Natural killer cell treated with Interleukin-12 subunit alpha and Interleukin-12 subunit beta and Interleukin-15 and Interleukin-18, amount 100 ng/mL, for 72 hours (primary cell): Measurements from ENCODE around the gene HIVEP2. TPM values are rescaled to one million over a fixed set of nuclear protein-coding genes. Genes with fewer than 3 reads are reported as not detected.
"Not testable (repeated sequence)": the region's sequence is repeated elsewhere in the genome, so short reads cannot be mapped to it uniquely, and the experiment has no call there.

Source experiments
- ATAC-seq, 2 donors: fragments of 150-1000 bp; cut with Tn5 transposase in 1 of 2; sonication (Bioruptor Pico), chemical (Tn5 transposase) in 1 of 2; 2 replicates each; pipeline ENCODE4 v1.10.0; 2021
- DNase-seq: peaks from one replicate; pipeline ENCODE4 v3.0.0; 2022; ENCODE audit warnings: low spot score
- H3K27ac Mint-ChIP-seq, 2 donors: 1 replicate in 1 of 2; 2 replicates in 1 of 2; pipeline ENCODE4 v1.8.0; 2022; ENCODE audit warnings: mixed read lengths in 2 of 2, mild to moderate bottlenecking in 1 of 2, moderate library complexity in 1 of 2
- H3K27me3 Mint-ChIP-seq, 2 donors: 1 replicate in 1 of 2; 2 replicates in 1 of 2; pipeline ENCODE4 v1.8.0; 2022; ENCODE audit warnings: mixed read lengths in 2 of 2
- H3K36me3 Mint-ChIP-seq: one replicate; pipeline ENCODE4 v1.8.0; 2022; ENCODE audit warnings: mixed read lengths
- H3K4me1 Mint-ChIP-seq, 2 donors: 1 replicate in 1 of 2; 2 replicates in 1 of 2; pipeline ENCODE4 v1.8.0; 2022; ENCODE audit warnings: low read depth in 2 of 2, mixed read lengths in 2 of 2, mild to moderate bottlenecking in 1 of 2
- H3K4me3 Mint-ChIP-seq: one replicate; pipeline ENCODE4 v1.8.0; 2022; ENCODE audit warnings: mixed read lengths
- H3K9me3 Mint-ChIP-seq: 2 replicates; pipeline ENCODE4 v1.8.0; 2022; ENCODE audit warnings: mixed read lengths
- total RNA-seq, 2 donors: library from RNA; stranded (reverse); gene quantifications; one replicate each; pipeline ENCODE4 v1.2.3, GENCODE V29; 2022

HIVEP2 gene, protein sequence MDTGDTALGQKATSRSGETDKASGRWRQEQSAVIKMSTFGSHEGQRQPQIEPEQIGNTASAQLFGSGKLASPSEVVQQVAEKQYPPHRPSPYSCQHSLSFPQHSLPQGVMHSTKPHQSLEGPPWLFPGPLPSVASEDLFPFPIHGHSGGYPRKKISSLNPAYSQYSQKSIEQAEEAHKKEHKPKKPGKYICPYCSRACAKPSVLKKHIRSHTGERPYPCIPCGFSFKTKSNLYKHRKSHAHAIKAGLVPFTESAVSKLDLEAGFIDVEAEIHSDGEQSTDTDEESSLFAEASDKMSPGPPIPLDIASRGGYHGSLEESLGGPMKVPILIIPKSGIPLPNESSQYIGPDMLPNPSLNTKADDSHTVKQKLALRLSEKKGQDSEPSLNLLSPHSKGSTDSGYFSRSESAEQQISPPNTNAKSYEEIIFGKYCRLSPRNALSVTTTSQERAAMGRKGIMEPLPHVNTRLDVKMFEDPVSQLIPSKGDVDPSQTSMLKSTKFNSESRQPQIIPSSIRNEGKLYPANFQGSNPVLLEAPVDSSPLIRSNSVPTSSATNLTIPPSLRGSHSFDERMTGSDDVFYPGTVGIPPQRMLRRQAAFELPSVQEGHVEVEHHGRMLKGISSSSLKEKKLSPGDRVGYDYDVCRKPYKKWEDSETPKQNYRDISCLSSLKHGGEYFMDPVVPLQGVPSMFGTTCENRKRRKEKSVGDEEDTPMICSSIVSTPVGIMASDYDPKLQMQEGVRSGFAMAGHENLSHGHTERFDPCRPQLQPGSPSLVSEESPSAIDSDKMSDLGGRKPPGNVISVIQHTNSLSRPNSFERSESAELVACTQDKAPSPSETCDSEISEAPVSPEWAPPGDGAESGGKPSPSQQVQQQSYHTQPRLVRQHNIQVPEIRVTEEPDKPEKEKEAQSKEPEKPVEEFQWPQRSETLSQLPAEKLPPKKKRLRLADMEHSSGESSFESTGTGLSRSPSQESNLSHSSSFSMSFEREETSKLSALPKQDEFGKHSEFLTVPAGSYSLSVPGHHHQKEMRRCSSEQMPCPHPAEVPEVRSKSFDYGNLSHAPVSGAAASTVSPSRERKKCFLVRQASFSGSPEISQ (N-terminal part only)
- 10 to 100 TPM; 45.7 to 58.1 TPM for total RNA-seq

DNA sequence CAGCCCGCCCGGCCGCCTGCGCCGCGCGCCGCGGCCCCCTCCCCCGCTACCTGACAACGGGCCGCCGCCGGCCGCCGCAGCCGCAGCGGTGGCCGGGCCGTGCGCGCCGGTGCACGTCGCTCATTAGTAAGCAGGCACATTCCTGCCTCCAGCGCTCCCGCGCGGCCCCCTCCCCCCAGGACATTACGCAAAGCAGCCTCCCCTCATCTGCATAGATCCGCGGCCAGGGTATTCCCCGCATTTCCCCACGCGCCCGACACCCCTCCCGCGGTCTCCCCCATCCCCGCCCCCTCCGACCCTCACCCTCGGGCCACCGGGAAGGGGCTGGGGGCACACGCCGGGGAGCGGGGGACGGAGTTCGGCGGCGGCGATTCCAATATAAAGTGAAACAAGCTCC is at the start of gene HIVEP2:
Gene HIVEP2 (minus strand): TSS at position 128 of the 397 bp plus-strand sequence. CDS start 170,438 bp downstream, outside the sequence.
- peak within 1 kb of the TSS; percentile 98 to 100 for H3K27ac Mint-ChIP-seq
- H3K9me3 Mint-ChIP-seq = no peaks in the 10 kb centered on the region
- no peaks in the 10 kb centered on the region for H3K27me3 Mint-ChIP-seq
- peak; percentile 69 to 77 for ATAC-seq
- peaks cover 44 to 56% of the 10 kb centered on the region in 2 donors for H3K4me1 Mint-ChIP-seq
- peaks cover 10% of the 10 kb centered on the region for H3K36me3 Mint-ChIP-seq
- DNase-seq = peak; percentile 97
- H3K4me3 Mint-ChIP-seq = peak within 1 kb of the TSS; percentile 95

DNA sequence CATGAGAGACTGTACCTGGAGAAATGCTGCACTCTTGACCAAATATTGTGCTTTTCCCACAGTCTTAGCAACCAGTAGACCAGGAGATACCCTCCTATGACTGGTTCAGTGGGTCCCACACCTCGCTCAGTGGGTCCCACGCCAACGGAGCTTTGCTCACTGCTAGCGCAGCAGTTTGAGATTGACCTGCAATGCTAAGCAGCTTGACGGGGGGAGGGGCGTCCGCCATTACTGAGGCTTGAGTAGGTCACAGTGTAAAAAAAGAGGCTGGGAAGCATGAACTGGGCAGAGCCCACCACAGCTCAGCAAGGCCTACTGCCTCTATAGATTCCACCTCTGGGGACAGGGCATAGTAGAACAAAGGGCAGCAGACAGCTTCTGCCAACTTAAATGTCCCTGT is 49.0 kb upstream of the HIVEP2 start:
- H3K36me3 Mint-ChIP-seq = peaks cover 5% of the 10 kb centered on the region
- no peak overlapping the region for H3K4me3 Mint-ChIP-seq
- ATAC-seq (no peak), DNase-seq (no peak)
- H3K4me1 Mint-ChIP-seq = peaks cover 3 to 5% of the 10 kb centered on the region in 2 donors
- no peak overlapping the region for H3K27ac Mint-ChIP-seq
- peaks cover 7% of the 10 kb centered on the region for H3K9me3 Mint-ChIP-seq
- H3K27me3 Mint-ChIP-seq = peaks cover 0 to 5% of the 10 kb centered on the region in 2 donors

GRCh38 chr6:142987490-142987889 is 42.5 kb upstream of the HIVEP2 start:
- ATAC-seq (no peak), DNase-seq (no peak)
- Mint-ChIP-seq H3K4me3 (no peak overlapping the region), H3K9me3 (peaks cover 2% of the 10 kb centered on the region), H3K27me3 (peaks cover 8 to 9% of the 10 kb centered on the region in 2 donors), H3K27ac (peak overlapping the region in 1 of 2 donors; percentile 15), H3K36me3 (no peaks in the 10 kb centered on the region), H3K4me1 (no peaks in the 10 kb centered on the region)

- no peak for ATAC-seq
- H3K27me3 Mint-ChIP-seq = peaks cover 9 to 12% of the 10 kb centered on the region in 2 donors
These were observed 40.3 kb upstream of the HIVEP2 start for GRCh38 chr6:142985281-142985680.

GRCh38 chr6:142984386-142984785 is 39.4 kb upstream of the HIVEP2 start:
- Mint-ChIP-seq H3K27me3 (peaks cover 7 to 12% of the 10 kb centered on the region in 2 donors), H3K27ac (no peak overlapping the region), H3K36me3 (peaks cover 18% of the 10 kb centered on the region), H3K4me1 (no peaks in the 10 kb centered on the region), H3K4me3 (no peak overlapping the region), H3K9me3 (peaks cover 6% of the 10 kb centered on the region)
- DNase-seq (no peak), ATAC-seq (no peak)

More at GRCh38 chr6:142985281-142985680, 40.3 kb upstream of the HIVEP2 start:
- peaks cover 16% of the 10 kb centered on the region for H3K36me3 Mint-ChIP-seq
- H3K27ac Mint-ChIP-seq = no peak overlapping the region
- no peak for DNase-seq
- H3K4me3 Mint-ChIP-seq = no peak overlapping the region
- no peaks in the 10 kb centered on the region for H3K4me1 Mint-ChIP-seq
- H3K9me3 Mint-ChIP-seq = peaks cover 6% of the 10 kb centered on the region

DNA sequence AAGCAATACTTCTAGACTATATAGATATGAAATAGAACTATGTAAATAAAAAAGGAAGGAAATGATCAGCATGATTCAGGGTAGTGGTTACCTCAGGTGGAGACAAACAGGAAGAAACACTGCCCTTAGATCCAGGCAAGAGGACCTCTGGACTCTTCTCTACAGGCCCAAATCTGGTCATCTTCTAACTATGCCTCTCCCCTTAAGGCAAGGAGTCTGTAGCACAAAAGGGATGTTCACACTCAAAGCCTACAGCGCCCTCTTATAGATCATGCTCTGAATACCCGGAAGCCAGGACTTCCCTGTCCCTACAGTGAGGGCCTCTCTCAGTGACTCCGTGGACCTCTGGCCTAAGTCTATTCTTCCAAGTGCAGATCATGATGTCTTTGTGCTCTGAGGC is 30.4 kb upstream of the HIVEP2 start:
- Mint-ChIP-seq H3K4me1 (peaks cover 0 to 2% of the 10 kb centered on the region in 2 donors), H3K27ac (no peak overlapping the region), H3K9me3 (peaks cover 4% of the 10 kb centered on the region), H3K36me3 (peaks cover 3% of the 10 kb centered on the region), H3K27me3 (peaks cover 0 to 3% of the 10 kb centered on the region in 2 donors), H3K4me3 (no peak overlapping the region)
- peak in 1 of 2 donors; percentile 24 for ATAC-seq
- DNase-seq = no peak

- not testable (repeated sequence) for H3K4me1 Mint-ChIP-seq, H3K36me3 Mint-ChIP-seq, ATAC-seq, H3K27ac Mint-ChIP-seq, DNase-seq, H3K9me3 Mint-ChIP-seq, H3K4me3 Mint-ChIP-seq, H3K27me3 Mint-ChIP-seq
These were observed 26.0 kb upstream of the HIVEP2 start for GRCh38 chr6:142970941-142971340.

DNA sequence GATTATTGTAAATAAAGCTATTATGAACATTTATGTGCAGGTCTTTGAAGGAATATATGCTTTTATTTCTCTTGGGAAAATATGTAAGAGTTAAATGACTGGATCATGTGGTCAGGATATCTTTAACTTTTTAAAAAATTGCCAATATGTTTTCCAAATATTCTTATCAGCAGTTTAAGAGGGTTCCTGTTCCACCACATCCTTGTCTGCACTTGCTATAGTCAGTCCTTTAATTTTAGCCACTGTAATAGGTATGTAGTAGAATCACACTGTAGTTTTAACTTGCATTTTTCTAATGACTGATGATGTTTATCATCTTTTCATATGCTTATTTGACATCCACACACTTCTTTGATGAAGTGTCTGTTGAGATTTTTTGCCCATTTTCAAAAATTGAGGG is 23.6 kb upstream of the HIVEP2 start:
- no peaks in the 10 kb centered on the region for H3K9me3 Mint-ChIP-seq
- DNase-seq (no peak), ATAC-seq (no peak)
- no peak overlapping the region for H3K27ac Mint-ChIP-seq
- H3K27me3 Mint-ChIP-seq = no peaks in the 10 kb centered on the region
- H3K4me1 Mint-ChIP-seq = peaks cover 0 to 5% of the 10 kb centered on the region in 2 donors
- no peak overlapping the region for H3K4me3 Mint-ChIP-seq
- no peaks in the 10 kb centered on the region for H3K36me3 Mint-ChIP-seq

DNA sequence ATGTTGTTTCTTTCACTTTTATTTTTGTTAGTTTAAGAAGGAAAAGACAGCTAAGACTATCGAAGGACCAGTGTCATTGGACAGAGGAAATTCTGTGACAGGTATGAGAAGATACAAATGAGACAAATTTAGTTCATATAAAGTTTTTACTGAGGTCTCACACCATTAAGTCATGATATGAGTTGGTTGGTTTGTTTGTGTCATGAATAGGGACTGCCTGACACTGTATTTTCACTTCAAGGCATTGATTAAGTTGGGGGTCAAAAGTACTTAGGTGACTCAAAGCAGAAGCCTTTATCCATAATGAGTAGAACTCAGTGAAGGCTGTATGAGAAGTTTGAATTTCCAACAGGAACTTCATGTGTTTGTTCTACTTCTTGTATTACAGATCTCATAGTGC is 21.3 kb upstream of the HIVEP2 start:
- Mint-ChIP-seq H3K4me3 (no peak overlapping the region), H3K36me3 (no peaks in the 10 kb centered on the region), H3K27me3 (no peaks in the 10 kb centered on the region), H3K4me1 (peaks cover 0 to 5% of the 10 kb centered on the region in 2 donors), H3K9me3 (no peaks in the 10 kb centered on the region), H3K27ac (no peak overlapping the region)
- ATAC-seq (peak in 1 of 2 donors; percentile 46), DNase-seq (no peak)

DNA sequence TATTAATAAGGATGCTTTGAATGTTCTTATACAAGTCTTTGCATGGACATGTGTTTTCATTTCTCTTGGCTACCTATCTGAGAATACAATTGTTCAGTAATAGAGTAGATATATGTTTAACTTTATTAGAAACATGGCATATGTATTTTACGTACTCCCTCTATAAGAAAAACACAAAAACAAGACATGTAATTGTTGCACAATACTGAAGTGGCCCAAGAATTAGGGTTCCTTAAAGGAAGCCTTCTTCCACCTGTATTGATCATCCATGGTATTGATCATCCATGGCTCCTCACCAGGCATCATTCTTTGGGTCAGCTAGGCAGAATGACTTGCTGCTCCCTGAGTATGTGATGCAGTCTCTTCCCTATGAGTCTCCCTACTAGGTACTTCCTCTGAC is 20.2 kb upstream of the HIVEP2 start:
- peaks cover 0 to 5% of the 10 kb centered on the region in 2 donors for H3K4me1 Mint-ChIP-seq
- H3K4me3 Mint-ChIP-seq = no peak overlapping the region
- ATAC-seq (no peak), DNase-seq (no peak)
- H3K9me3 Mint-ChIP-seq = no peaks in the 10 kb centered on the region
- no peak overlapping the region for H3K27ac Mint-ChIP-seq
- peaks cover 5% of the 10 kb centered on the region for H3K36me3 Mint-ChIP-seq
- no peaks in the 10 kb centered on the region for H3K27me3 Mint-ChIP-seq

GRCh38 chr6:142960098-142960497 is 15.1 kb upstream of the HIVEP2 start:
- no peak overlapping the region for H3K27ac Mint-ChIP-seq
- ATAC-seq = no peak
- H3K27me3 Mint-ChIP-seq = no peaks in the 10 kb centered on the region
- H3K36me3 Mint-ChIP-seq = peaks cover 12% of the 10 kb centered on the region
- no peaks in the 10 kb centered on the region for H3K9me3 Mint-ChIP-seq
- no peak overlapping the region for H3K4me3 Mint-ChIP-seq
- peaks cover 0 to 7% of the 10 kb centered on the region in 2 donors for H3K4me1 Mint-ChIP-seq
- DNase-seq = no peak

GRCh38 chr6:142958343-142958742 is 13.4 kb upstream of the HIVEP2 start:
- no peak overlapping the region for H3K4me3 Mint-ChIP-seq
- H3K4me1 Mint-ChIP-seq = peaks cover 1 to 8% of the 10 kb centered on the region in 2 donors
- no peaks in the 10 kb centered on the region for H3K27me3 Mint-ChIP-seq
- ATAC-seq (no peak), DNase-seq (no peak)
- peaks cover 12% of the 10 kb centered on the region for H3K36me3 Mint-ChIP-seq
- no peak overlapping the region for H3K27ac Mint-ChIP-seq
- no peaks in the 10 kb centered on the region for H3K9me3 Mint-ChIP-seq

GRCh38 chr6:142956726-142957125 is 11.8 kb upstream of the HIVEP2 start:
- no peak overlapping the region for H3K4me3 Mint-ChIP-seq
- H3K9me3 Mint-ChIP-seq = no peaks in the 10 kb centered on the region
- peaks cover 12% of the 10 kb centered on the region for H3K36me3 Mint-ChIP-seq
- ATAC-seq = no peak
- H3K27ac Mint-ChIP-seq = no peak overlapping the region
- H3K4me1 Mint-ChIP-seq = peaks cover 15 to 21% of the 10 kb centered on the region in 2 donors
- DNase-seq = no peak
- H3K27me3 Mint-ChIP-seq = no peaks in the 10 kb centered on the region
